HG03565 (cell line): ENCODE measurements around the gene PRDX3.
"Not testable (repeated sequence)": the region's sequence is repeated elsewhere in the genome, so short reads cannot be mapped to it uniquely, and the experiment has no call there.

Source experiments
- ATAC-seq: cut with Tn5 transposase; IDR thresholded peaks from one replicate; pipeline ENCODE4 v1.9.1; 2021; ENCODE audit warnings: mild to moderate bottlenecking, moderate library complexity; ENCODE audit not compliant: unreplicated experiment

PRDX3 gene

DNA sequence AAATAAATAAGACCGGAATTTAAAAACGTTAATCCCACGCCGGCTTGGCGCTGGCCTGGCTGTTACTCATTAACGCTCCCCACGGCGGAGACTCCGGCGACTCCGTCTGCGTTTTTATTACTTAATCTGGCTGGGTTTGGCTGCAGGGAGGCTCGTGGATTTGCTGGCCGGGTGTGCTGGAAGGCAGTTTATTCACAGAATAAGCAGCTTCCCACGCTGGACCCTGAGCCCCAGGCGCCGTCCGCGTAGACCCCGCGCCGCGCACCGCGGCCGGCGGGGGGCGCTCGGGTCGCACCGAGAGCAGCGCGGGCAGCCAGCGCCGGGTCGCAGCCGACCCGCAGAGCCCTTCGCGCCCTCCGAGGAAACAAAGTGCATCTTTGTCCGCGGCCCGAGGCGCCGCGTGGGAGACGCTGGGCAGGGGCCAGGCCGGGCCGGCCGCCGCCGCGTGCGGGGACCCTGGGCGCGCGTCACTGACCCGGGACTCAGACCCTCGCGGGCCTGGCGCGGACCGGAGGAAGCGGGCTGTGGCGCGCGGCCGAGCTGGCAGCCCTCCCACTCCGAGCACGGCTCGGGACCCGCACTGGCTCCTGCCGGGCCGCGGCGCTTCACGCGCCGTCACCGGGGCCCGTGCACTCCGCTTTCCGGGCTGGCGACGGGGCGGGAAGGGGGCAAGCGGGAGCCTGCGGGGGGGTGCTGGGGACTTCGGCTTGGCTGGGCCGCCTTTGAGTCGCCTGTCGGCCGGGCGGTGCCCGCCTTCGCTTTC, 28.2 kb upstream of the PRDX3 start:
- ATAC-seq = peak; percentile 33

DNA sequence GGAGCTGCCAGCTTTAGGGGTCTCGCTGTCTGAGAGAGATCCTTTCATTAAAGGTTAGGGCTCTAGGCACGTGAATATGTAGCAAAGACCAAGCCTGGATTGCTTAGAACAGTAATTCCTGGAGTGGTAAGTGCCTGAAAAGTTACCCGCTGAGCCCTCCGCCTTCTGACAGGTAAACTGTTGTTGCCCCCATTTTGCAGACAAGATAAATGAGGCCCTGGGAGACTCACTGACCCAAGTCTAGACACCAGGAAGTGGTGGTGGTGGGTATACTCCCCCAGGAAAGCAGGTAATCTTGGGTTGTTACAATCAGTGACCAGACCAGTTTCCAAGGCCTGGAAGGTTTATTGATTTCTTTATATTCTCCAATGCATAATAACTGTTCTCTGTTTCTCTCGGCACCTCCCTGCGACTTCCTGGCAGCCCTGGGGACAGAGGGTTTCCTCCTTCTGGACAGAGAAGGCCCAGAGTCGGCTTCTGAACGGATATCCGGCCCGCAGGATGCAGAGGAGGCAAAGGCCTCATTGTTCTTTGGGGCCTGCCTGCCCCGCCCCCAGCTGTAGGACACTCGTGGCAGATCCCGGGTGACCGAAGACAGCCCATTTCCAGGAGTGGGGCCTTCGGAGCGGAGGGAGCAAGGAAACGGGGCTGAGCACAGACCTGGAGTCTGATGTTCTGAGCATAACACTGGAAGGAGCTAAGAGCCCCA, 27.4 kb upstream of the PRDX3 start:
- no peak for ATAC-seq

DNA sequence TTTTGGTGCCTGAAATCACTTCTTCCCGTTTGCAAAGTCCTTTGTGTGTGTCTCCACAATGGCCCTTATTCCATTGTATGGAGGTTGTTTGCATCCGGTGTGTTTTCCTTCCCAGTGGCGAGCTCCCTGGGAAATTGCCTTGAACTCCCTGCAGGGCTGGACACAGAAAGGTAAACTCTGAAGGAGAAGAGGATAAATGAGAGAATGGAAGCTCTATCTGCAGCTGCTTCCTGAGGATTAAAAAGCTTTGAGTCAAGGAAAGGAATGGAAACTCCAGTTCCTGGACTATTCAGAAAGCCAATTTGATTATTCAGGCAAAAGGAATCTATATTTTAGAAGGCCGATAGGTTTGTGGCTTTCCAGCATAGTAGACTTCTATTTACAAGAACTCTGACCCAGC, 24.4 kb upstream of the PRDX3 start:
- no peak for ATAC-seq

DNA sequence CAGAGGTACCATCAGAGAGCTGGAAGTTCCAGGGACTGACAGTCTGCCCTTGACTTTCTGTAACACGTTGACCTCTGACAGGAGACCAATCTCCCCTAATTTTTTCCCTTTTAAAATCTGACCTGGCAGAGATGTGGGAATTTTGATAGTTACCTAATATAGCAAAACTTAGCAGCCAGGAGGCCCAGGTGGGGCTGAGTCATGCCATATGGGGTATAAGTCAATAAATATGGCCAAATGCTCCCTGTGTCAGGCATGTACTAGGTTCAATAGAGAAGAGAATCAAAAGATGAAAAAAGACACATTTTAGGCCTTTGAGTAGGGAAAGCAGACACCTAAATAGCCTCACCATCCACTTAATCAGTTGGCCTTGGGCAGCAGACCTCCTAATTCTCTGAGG, 22.6 kb upstream of the PRDX3 start:
- no peak for ATAC-seq

DNA sequence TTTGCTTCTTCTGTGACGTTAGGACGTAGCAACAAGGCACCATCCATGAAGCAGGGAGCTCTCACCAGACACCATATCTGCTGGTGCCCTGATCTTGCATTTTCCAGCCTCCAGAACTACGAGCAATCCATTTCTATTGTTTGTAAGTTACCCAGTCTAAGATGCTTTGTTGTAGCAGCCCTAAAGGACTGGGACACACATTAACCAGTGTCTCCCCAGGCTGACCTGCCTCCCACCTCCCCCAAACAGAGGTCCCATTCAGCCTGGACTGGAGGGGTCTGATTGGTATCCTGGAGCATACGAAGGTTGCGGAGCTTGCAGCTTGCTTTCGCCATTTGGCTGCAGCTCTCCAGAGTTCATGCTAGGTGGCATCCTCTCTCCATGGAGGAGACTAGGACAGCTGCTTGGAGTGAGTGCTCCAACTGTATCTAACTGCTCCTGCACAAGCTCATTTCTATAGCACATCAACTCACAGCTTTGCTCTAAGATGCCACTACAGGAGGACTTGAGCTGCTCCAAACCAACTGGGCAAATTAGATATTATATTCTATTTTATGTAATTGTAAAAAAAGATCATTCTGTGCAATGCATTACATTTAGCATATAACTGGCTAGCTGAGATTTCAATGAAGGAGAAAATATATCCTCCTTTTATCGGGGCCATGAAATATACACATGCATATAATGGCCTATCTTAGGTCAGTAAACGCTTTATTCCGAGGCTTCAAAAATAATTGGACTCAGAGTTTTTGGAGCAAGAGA, 20.8 kb upstream of the PRDX3 start:
- ATAC-seq = no peak

DNA sequence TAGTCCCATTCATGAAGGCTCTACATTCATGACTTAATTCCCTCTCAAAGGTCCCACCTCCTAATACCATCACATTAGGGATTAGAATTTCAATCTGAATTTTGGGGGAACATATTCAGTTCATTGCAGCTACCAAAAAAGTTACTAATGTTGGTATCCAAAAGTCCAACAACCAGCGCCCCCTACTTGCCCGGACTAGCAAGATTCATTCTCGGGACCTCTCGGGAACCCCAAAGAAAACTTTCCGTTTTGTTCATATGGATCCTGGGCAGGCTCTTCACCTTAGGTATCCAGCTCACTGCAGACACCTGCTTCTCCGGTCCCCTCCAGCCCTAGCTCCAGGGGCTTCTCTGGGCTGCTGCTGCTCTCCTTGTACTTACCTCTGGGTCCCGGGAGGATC, 19.8 kb upstream of the PRDX3 start:
- ATAC-seq = no peak

DNA sequence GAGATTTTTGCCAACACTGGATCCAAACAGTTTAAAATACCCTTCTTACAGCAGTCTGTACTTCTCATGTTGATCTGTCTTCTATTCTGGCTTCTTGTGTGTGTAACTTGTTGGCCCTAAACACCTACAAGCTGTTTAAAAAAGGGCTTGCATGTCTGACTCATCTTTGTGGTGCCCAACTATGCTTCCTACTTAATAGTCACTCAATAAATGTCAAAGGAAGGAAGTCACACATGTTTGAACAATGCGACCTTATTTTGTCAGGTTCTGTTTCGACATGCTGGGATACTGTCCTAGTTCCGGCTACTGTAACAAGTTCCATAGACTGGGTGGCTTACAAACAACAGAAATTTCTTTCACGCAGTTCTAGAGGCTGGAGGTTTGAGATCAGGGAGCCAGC, 19.3 kb upstream of the PRDX3 start:
- ATAC-seq = no peak

DNA sequence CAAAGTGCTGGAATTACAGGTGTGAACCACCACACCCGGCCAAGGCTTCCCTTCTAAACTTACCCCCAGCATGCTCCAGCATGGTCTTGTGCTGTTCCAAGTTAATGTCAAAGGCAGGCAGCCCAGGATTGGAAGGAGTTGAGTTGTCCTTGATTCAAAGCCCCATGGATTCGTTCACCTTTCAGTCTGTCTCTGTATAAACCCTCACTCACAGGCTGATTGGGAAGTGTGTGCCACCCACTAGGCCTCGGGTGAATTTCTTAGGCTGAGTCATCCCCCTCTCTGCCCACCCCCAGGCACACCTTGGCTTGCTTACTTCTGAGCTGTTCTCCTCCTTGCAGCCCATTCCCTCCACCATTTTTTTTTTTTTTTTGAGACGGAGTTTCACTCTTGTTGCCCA, 13.3 kb upstream of the PRDX3 start:
- ATAC-seq = no peak

GRCh38 chr10:119190954-119191785, 12.6 kb upstream of the PRDX3 start:
- ATAC-seq = no peak

- no peak for ATAC-seq
Measured at GRCh38 chr10:119190353-119190752, 11.7 kb upstream of the PRDX3 start.

- peak; percentile 56 for ATAC-seq
Measured at GRCh38 chr10:119189811-119190282, 11.2 kb upstream of the PRDX3 start.

DNA sequence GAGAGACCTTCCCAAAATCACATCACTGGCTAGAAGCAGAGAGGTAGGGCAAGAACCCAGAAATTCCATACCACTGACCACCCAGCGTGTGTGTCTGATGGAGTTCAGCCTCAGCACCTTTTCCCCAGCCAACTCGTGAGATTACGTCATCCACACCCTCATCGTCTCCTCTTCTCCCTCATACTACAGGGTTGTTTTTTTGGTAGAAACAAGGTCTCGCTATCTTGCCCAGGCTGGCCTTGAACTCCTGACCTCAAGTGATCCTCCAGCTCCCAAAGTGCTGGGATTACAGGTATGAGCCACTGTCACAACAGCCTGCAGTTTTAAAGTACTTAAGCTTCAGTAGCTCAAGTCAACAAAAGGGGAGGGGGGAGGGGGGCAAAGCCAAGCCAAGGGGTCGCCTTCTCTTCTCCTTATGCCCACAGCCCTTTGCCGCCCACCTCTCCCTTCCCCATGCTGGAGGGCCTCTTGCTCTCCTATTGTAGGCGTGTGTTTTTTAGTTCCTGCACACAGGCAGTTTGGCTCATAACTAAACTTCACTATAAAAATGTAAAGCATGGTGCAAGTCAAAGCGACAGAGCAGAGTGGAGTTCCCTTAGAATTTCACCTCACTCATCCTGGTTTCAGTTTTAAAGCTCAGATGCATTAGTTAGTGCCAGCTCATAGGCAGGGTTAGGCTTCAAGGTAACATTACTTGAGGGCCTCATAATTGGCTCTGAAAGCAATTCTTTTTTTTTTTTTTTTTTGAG, 5.2 kb upstream of the PRDX3 start:
- ATAC-seq = no peak

- not testable (repeated sequence) for ATAC-seq
Measured at GRCh38 chr10:119180850-119181400, 2.3 kb upstream of the PRDX3 start.

DNA sequence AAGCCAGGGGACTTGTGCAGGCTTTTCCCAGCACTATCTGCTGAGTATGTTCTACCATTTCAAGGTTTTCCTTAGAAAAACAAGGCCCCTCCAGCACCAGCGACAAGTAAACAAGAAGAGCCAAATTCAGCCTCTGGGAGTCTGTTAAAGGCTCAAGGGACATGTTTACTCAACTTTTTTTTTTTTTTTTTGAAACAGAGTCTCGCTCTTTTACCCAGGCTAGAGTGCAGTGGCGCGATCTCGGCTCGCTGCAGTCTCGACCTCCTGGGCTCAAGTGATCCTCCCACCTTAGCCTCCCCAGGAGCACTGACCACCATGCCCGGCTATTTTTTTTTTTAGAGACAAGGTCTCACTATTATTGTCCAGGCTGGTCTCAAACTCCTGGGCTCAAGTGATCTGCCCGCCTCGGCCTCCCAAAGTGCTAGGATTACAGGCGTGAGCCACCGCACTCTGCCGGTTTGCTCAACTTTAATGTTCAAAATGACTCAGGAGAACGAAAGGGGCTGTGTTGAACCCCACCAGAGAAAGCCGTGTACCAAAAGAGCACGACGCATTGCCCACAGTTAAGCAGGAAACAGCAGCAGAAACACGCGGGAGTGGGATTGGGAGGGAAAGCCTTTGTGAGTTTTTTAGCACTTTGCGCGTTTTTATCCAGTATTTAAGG, 772 bp downstream of the PRDX3 start:
- ATAC-seq = no peak

GRCh38 chr10:119176166-119176565, 2.4 kb downstream of the PRDX3 start:
- no peak for ATAC-seq

- no peak for ATAC-seq
Measured at GRCh38 chr10:119174109-119174508, 4.5 kb downstream of the PRDX3 start.

GRCh38 chr10:119167041-119167440, 11.6 kb downstream of the PRDX3 start:
- ATAC-seq = no peak

- ATAC-seq = no peak
Measured at GRCh38 chr10:119166564-119166963, 12.0 kb downstream of the PRDX3 start.

- ATAC-seq = no peak
Measured at GRCh38 chr10:119166118-119166500, 12.5 kb downstream of the PRDX3 start.
